Stimulated activated CD4-positive, alpha-beta T cell treated with anti-CD3 and anti-CD28 coated beads, TNF-alpha, amount 100 ng/mL, for 4 hours (primary cell): ENCODE data around the gene GREB1.

Experiments
- DNase-seq, 3 experiments: peaks; one replicate each; pipeline ENCODE4 v3.0.0-alpha.2; 2020; ENCODE audit warnings: low read depth in 3 of 3

GREB1 gene

DNA sequence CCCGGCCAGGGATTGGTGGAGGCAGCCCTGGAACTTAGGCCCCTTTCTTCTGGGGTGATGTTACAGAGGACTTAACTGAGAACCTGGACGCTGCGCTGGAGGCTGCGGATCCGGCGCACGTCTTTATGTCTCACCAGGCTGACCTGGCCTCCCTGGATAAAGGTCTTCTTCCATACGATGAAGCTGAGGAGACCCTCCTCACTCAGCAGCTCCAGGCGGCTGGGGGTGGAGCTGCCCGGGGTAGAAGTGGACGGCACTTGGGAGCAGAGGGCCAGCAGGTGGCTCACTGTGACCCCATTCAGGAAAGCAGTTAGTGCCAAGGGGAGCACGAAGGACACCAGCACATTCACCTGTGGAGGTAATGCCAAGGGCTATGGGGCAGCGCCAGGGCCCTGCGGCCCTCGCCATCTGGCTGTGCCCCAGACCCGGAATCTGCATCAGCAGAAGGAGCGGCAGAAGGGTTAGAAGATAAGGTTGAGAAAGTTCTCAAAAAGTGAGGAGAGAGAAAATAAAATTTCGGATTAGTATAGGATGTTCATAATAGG is 128.1 kb downstream of the GREB1 start:
- DNase-seq: no peak

DNA sequence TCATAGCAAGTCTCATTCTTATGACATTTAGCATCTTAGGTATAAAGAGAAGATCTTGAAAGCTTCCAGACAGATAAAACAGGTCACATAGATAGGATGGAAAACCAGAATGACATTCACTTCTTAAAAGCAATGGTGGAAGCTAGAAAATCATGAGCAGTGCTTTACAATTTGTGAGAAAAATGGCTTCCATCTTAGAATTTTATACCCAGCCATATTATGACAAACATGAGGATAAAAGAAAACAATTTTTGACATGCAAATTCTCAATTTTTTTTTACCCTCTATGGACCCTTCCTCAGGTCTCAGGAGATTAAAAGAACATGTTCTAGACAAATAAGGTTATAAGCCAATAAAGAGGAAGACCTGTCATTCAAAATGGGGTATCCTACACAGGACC is 129.0 kb downstream of the GREB1 start:
- DNase-seq: no peak

DNA sequence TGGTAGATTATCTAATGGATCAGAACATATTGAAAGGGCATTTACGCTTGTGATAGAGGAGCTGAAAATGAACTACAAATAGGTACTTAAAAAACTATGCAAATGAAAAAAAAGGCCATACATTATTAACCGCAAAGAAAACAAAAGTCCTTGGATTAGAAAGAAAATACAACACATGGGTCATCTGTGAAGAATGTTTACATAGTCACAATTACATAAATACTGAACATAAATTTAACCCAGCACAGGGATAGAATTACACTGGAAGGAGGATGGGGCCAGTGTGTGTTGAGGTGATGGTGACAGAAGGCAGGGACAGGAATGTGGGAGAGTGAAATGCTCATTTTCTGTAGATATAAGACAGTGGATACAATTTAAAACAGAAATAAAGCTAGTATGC is 129.6 kb downstream of the GREB1 start:
- DNase-seq: no peak

DNA sequence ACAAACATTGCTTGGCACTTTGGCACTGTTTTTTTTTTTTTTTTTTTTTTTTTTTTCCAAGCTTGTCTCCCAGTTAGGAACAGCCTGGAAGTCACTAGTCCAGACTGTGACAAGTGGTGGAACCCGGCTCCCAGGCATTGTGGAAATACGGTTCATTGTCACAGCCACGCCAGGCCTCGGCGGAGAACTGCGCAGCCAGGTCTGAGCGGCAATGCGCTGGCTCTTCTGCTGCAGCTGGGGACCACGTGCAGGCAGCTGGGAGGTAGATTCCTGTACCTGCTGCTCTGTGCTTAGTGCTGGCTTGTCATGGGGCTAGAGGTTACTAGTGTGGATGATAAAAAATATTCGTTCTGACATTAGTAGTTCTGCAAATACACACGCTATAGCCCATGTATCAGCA is 131.2 kb downstream of the GREB1 start:
- no peak for DNase-seq

DNA sequence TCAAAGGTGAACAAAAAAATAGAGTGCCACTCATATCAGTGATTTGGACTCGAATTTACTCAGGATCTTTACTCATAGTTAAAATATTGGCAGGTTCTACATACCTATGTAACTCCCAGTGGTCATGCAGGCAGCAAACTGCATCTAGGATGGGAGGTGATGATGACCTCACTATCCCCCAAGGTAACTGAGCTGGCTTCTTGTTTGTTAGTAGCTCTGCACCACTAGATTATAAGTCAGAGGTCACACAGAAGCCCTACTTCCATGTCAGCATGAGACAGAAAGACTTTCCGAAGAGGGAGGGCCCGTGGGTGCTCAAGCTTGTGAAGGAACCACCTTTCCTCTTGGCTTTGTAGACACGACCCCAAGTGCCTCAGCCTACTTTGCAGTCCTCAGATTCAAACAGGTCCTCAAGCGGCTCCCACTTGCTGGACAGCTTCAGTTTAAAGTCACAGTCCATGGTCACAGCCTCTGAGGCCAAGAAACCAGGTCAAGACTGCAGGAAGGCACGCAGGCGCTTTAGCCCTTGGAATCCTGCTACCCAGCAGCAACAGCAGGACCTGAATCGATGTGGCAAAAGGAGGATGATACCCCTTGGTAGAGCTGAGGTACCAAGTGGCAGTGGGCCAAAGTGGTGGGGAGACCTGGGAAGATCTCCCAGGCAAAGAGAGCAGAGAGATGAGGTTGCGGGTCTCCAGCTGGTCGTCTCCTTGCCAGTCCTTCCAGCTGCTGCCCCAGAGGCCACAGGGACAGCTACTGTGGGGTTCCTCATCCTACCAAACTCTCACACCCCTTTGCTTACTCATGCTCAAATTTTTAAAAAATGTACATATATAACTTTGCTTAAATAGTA is 131.9 kb downstream of the GREB1 start:
- DNase-seq: no peak

DNA sequence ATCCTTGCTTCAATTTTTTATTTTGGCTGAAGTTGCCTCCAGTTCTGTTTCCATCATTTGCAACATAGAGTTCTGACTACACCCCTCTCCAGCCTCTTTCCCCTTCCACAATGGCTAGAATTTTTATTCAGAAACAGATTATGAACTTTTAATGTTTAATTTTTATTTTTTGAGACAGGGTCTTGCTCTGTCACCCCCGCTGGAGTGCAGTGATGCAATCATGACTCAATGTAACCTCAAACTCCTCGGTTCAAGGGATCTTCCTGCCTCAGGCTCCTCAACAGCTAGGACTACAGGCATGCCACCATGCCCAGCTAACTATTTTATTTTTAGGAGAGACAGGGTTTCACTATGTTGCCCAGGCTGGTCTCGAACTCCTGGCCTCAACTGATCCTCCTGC is 133.3 kb downstream of the GREB1 start:
- no peak for DNase-seq

DNA sequence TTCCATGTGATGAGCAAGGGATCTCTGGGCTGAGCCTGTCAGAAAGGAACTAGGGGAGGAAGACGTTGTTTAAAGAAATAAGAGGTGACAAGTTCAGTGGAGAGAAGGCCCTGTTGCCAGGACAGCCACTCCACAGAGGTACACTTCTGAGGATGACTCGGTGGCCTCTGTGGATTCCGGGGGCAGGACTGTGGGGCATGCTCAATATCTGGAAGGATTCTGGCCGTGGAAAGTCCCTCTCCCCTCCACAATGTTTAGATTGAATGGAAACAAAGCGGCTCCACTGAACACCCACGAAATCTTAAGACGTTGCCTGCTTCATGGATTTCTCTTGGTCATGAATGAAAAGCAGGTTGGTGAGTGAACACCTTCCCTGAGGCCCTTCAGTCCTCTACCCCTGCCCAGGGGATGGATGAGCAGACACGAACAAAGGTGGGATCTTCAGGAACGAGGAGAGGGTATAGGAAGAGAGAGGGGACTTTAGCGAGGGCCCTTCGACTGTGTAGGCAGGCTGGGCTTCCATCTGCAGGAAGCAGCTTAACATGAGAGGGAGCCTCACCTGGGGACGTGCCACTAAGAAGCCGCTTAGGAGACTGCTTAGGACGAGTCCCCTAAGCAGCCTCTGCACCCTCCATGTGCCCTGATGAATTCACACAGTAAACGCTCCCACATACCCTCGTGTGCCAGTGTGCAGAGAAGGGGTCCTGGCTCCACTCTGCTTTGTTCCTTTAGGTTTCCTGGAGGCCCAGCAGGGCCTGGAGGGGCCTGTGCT is 134.2 kb downstream of the GREB1 start:
- no peak for DNase-seq

DNA sequence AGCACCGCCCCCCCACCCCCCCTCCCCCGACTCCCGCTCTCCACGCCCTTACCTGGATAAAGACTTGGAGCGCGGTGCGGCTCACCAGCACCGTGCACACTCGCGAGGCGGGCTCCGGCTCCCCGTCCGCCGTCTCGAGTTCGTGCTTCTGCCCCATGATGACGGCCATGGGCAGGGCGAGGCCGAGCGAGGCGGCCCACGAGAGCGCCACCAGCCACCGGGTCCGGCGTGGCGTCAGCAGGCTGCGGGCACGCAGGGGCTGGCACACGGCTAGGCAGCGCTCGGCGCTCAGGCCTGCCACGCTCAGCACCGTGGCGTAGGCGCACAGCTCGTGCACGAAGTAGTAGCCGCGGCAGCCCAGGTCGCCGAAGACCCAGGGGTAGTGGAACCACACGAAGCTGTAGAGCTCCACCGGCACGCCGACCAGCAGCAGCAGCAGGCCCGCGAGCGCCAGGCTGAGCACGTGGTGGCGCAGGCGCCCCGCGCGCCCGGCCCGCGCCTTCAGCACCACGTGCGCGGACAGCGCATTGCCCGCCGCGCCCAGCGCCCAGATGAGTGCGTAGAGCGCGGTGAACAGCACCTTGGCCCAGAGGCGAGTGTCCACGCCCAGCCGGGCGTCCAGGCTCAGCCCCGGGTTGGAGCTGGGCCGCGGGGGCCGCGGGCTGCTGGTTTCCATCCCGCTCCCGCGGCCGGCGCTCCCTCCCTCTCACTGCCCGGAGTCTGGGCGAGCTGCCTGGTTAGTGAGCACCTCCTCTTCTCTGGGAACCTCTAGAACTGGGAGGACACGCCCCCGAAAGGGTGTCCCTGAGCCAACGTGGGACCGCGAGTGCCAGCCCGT is 135.8 kb downstream of the GREB1 start, which contains the start of gene NTSR2:
TSS of gene NTSR2 (minus strand) at position 742 of the 838 bp plus-strand sequence. CDS start at position 676, 66 bp downstream.
- no peak for DNase-seq

DNA sequence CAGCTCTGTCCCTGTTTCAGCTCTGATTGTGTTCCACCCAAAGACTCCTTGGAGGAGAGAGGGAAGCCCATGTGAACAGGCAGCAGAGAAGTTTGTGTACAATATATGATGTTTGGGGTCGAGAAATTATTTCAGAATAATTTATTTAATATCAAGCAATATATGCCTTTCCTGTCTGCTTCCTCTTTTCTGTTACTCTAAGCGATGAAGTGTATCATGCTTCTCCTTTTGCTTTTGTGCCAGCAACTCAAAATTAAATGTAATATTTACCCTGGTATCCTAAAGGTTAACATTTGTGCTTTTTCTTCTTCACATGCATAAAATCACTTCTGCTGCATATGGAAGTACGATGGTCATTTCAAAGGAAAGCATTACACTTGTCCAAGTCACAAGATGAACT is 138.6 kb downstream of the GREB1 start:
- no peak for DNase-seq

DNA sequence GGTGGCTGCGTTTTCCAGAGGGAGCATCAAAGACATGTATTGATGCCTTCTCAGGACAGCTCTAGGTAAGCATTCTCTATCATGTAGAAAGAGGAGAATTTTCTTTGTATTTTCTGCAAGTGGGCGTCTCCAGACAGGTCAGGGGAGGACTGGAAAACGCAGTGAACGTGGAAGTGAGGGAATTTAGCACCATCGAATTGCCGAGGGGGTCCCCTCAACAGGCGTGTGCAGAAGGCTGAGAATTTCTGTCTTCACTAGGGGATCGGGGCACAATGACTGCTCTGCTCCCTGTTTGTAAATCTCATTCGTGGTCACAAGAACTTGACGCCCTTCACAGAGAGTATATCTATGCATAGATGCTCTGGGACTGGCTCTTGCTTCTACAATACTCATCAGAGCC is 141.1 kb downstream of the GREB1 start:
- DNase-seq: no peak

DNA sequence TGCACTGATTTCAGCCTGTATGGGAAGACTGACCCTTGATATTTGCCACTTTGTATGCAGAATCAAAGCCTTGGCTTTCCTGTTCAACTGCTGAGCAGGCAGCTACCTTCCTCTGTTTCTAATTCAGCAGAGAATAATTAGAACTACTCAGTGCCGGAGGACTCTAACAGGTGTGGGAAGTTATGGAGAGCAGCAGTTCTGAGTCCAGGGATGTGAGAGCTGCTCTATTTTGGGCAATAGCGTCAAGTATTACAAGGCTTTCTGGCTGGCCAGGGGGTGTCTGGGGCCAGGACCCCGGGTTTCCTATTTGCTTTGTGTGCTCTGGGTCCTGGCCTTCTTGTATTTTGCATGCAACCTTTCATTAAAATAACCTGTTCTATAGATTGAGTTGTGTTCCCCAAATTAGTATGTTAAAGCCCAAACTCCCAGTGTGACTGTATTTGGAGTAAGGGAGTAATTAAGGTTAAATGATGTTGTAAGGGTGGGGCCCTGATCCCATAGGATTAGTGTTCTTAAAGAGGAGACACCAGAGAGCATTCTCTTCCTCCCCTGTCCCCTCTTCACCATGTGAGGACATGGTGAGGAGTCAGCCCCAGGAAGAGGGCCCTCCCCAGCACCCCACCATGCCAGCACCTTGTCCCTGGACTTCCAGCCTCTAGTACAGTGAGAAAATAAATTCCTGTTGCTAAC is 141.7 kb downstream of the GREB1 start:
- no peak for DNase-seq

DNA sequence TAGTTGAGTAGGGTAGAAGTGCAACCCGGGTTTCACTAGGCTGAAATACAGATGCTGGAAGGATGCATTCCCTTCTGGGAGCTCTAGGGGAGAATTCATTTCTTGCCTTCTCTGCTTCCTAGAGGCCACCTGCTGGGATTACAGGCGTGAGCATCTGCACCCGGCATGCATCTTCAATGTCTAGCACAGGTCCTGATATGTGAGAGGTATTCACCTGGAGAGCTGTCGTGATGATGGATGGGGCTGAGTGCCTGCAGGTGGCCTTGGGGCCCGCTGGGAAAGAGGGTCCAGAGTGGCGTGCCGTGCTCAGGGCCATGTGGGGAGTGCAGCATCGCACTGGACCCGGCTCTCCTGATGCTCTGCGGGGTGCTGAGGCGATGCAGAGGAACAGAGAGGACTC is 142.8 kb downstream of the GREB1 start:
- no peak for DNase-seq

DNA sequence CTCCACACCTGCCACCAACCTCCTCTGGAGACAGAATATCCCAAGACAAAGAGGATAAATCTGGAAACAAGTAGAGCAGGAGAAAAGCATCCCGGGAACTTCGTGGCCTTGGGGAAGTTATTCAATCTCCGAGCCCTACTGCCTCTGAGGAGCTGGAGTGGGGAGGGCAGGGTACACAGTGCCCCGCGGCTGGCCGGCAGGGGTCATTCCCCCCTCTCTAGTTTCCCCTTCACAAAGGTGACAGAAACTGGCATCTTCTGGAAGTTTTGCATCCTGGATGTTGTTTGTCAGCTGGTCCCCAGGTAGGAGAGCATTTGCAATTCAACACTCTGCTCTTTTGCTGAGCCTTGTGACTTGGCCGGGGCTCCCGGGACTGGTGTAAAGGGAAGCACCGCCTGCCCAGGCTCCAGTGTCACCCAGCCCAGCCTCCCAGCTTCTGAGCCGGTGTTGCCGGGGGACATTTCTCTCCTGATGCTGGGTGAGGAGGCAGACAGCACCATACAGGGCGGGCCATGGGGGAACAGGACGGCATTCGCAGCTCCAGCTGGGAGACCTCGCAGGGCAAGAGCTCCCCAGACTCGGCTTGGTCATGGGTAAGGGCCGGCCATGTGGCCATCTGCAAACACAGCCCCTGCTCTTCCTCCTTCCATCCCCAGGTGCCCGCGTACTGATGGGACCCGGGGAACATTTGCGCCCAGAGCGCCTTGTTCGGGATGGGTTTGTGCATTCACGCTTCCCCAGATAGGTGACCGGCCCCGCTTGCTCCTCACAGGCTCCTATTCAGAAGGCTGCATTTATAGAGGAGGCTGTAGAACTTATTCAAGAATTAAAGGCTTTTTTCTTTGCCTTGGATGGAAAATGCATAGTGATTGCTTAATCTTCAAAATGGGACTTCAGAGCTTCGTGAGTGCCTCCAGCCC is 143.6 kb downstream of the GREB1 start:
- DNase-seq: no peak

DNA sequence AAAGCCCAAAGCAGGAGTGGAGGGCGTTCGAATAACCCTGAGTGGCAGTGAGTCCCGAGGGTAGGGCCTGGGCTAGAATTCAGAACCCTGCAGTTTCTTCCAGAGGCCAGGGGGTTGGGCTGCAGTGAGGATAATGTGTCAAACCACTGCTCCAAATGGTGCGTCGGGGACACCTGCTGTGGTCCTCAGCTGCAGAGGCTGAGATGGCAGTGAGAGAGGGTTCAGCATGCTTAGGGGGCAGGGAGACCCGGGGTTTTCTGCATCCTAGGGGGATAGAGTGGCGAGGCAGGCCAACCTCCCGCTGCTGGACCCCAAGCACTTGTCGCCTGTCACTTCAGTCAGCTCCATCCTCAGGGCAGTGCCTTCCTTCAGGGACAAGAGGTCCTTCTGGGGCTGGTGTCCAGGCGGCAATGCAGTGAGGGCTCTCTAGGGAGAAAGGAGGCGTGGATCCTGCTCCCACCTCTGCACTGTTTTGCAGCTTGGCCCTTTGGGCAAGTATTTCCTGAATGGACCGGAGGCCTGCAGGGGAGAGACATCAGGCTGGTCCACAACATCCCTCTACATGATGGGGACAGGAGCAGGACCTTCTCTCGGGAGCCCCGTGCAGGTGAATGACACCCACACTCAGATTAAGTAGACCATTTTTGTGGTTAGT is 144.6 kb downstream of the GREB1 start:
- no peak for DNase-seq

DNA sequence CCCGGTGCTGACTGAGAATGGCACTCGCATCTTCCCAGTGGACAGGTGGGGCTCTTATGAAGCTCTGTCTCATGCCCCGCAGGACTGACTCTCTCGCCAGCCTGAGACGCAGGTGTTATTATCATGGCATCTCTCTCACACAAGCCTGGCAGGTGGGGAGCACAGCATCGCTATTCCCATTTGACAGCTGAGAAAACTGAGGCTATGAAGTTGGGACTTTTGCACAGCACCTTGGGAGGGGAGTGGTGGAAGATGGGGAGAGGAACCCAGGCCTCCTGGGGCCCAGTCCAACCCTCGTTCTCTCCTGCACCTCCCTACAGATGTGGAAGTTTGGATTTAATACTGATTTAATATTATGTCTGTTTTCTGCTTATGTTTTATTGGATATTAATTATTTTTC is 145.2 kb downstream of the GREB1 start:
- no peak for DNase-seq

DNA sequence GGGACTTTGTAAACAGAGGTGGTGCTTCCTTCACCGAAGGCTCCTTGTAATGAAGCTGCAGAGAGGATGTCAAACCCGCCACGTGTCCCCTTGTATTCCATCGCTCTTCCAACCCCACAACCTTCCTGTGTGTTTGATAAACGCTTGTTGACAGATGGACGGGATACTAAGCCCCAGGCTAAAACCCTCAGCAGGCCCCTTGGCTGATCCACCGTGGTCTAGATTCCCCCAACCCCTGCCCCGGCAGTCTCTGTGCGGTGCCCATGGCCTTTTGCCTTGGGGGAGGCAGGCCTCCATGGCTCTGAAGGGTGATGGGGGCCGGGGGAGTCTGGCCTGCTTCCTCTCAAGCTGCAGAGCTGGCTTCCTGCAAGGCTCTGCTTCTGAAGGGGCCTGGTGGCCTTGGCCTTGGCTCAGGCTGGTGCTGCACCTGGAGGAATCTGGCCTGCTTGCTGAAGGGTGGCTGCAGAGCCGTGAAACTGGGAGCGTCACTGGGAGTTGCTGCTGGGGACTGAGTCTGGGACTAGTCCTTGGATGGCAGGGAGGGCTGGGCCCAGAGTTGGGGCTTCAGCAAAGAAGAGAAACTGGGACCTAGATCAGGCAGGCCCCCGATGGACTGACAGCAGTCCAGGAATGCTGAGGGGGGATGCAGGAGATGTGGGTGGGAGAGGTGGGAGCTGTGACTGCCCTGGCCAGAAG is 145.8 kb downstream of the GREB1 start:
- DNase-seq: no peak

DNA sequence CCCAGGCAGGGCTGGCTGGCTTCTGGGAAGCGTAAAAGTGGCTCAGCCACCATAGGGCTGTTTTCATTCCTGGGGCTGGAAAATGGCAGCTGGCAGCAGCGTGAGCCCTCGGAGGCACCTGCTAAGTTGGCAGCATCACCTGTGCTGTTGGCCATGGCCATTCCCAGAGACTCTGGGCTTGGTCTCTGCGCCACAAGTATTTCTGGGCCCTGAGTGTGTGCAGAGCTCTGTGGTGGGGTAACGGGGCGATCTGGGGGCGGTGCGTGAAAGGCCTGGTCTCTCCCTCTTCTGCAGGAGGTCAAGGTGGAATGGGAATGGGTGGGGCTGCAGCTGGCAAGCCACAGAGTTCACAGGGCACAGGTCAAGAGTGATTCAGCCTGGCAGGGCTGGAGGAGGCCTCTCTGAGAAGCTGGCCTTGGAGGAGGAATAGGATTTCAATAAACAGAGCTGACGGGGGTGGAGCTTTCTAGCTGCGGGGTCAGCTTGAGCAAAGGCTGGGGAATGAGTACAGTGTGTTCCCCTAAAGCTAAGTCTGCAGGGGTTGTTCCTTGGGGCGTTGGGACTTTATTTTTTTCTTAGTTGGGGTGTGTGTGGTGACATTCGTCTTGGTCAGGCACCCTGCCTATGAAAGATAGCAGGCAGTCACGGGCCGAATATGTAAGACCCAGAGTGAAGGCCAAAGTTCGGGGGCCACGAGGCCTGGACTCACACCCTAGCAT is 146.5 kb downstream of the GREB1 start:
- no peak for DNase-seq
